ENCODE results near the gene ADARB2.
"Not testable (repeated sequence)": the region's sequence is repeated elsewhere in the genome, so short reads cannot be mapped to it uniquely, and the experiment has no call there.

The ADARB2 gene

DNA sequence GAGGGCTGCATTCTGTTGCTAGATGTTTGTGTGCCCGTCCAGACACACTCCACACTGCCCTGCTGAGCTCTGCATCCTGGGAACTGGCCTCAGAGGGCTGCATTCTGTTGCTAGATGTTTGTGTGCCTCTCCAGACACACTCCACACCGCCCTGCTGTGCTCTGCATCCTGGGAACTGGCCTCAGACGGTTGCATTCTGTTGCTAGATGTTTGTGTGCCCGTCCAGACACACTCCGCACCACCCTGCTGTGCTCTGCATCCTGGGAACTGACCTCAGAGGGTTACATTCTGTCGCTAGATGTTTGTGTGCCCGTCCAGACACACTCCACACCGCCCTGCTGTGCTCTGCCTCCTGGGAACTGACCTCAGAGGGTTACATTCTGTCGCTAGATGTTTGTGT is 120.6 kb downstream of the ADARB2 start:
- not testable (repeated sequence) for DNase-seq (ENCODE audit: low read depth in 3 of 3)

DNA sequence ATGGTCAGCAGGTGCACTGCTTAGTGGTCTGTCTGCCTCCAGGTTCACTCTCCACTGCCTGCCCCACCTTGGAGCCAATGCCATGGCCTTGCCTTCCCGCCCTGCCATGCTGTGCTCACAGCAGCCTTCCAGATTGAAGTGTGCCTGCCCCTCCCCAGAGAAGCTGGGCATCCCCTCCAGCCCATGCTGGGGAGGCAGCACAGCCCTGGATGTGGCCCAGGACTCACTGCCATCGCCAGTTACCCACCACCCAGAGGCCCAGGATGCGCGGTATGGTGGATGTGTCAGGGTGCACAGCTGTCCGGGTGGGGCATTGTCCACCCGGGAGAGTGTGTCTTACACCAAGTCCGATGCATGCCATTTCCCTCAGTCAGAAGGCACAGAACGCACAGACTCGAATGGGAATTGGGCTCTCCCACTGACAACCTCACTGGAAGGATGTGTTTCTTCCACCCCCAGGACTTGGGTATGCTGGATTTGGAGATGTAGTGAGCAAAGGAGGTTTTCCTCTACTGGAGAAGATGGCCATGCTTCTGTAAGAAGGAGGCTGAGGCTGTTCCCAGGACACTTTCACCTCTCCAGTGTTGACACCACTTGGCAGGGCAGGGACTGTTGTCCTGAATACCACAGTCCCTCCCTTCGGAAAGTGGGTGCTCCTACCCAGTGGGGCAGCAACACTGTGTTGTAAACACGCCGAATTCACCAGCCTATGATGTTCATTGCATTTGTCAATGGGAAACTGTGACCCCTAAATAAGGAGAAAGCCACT is 122.0 kb downstream of the ADARB2 start:
- no peak for DNase-seq (ENCODE audit: low read depth in 3 of 3)

DNA sequence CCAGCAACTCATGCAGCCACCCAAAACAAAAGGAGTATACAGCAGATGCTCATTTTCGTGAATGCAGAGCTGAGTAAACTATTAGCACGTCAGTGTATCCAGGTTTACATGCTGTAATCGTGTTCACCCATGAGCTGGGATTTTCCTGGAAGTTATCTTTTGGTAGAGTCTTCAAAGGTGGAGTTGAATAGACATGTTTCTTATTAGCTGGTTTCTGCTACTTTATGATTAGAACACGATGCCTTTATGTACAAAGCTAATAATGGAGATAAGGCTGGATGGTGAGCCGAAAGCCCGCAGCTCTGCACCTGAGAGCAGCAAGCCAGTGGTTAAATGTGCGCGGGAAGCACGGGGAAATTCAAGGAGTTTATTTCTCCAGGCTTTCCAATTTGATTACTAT is 123.8 kb downstream of the ADARB2 start:
- DNase-seq (ENCODE audit: low read depth in 3 of 3): no peak

GRCh38 chr10:1612908-1613307 is 124.4 kb downstream of the ADARB2 start:
- DNase-seq (ENCODE audit: low read depth in 3 of 3): no peak

DNA sequence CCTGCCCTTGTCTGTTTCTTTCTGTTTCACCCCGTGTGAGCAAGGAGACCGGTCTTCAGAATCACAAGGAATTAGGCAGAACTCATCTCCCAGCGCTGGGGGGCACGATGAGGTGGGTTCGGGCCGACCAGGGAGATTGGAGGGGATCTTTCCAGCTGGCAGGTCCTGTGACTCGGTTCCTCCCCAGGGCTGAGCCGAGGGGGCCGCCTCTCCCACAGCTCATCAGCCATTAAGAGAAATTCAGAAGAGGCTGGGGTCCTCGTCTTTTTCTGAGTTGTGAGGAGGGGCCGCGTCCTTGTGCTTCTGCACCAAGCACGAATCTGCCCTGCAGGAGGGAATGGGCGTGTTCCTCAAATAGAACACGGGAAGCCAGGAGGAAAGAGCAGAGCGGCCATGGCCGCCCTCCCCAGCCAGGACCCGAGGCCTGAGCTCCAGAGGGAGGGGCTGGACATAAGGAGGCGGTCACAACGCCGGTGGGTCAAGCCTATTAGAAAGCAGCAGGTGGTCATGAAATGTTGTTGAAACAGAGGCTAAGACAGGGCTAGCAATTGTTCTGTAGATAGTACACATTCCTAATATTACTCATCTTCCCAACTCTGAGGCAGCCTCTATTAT is 125.3 kb downstream of the ADARB2 start:
- no peak for DNase-seq (ENCODE audit: low read depth in 3 of 3)

DNA sequence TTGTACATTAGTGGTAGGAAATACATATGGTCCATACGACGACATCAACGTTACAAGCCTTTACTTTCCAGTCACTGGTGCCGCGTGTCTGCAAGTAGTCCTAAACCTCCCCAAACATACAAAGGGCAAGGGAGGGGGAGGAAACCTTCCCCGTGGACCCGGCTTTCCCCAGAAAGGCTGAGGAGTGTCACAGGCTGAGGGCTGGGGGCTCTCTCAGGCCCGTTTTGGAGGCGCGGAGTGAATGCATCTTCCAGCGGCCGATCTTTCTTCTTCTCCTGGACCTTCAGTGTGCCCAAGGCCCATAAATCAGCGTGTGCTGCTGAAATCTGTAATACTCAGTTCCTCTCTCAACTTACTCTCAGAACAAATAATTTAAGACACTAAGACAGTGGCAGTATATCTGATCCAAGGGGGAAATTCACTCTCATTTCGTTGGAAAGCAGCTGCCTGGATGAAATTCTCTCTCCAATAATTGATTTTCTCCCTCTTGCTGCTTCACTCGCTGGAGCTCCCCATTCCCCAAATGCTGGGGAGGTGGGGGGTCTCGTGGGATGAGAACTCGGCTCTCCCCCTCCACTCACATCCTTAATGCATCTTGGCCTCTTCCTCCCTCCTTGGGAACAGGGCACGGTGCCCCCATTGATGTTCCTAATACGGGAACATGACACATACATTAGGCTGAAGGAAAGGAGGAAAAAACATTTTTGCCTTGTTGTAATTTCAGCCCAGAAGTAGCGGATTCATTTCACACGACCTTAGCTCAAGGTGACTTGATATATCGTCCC is 126.1 kb downstream of the ADARB2 start:
- no peak for DNase-seq (ENCODE audit: low read depth in 3 of 3)

- DNase-seq (ENCODE audit: low read depth in 3 of 3): no peak
These were observed 127.7 kb downstream of the ADARB2 start for GRCh38 chr10:1609648-1609970.

DNA sequence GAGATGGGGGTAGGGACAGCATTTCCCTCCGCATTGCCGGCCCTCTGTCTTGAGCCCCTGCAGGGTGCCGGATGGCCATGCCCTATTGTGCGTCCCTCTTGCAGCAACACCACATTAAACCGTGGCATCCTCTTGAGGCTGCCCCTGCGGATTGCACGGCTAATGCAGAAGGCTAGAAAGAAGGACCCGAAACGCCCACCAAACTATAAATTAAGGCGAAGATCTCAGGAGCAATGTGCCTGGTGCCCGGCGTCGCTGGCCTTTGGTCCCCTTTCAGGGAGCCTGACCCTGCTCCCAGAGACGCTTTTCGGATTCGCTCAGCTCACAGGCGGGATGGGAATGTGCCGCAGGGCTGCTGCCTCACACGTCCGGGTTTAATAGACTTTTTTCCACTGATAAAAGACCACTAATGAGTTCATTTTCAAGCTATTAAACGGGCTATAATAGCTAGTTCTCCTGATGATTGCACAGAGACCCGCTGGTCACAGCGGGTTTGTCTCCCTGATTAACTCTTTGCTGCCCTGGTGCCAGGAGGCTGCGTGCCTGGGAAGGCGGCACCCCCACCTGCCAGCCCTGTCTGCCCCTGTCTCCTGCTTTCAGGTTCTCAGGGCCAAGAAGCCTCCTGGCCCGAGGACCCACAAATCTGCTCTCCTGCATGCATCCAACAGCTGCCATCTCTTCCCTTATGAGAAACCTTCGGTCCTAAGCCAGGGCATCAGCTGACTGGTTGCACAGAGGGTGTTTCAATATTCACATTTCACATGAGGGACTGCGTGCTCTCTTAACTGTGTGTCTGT is 128.3 kb downstream of the ADARB2 start:
- DNase-seq (ENCODE audit: low read depth in 3 of 3): no peak

GRCh38 chr10:1608408-1608807 is 128.9 kb downstream of the ADARB2 start:
- DNase-seq (ENCODE audit: low read depth in 3 of 3): no peak

- DNase-seq (ENCODE audit: low read depth in 3 of 3): no peak
These were observed 129.9 kb downstream of the ADARB2 start for GRCh38 chr10:1607466-1607865.

GRCh38 chr10:1605999-1606940 is 131.1 kb downstream of the ADARB2 start:
- no peak for DNase-seq (ENCODE audit: low read depth in 3 of 3)

DNA sequence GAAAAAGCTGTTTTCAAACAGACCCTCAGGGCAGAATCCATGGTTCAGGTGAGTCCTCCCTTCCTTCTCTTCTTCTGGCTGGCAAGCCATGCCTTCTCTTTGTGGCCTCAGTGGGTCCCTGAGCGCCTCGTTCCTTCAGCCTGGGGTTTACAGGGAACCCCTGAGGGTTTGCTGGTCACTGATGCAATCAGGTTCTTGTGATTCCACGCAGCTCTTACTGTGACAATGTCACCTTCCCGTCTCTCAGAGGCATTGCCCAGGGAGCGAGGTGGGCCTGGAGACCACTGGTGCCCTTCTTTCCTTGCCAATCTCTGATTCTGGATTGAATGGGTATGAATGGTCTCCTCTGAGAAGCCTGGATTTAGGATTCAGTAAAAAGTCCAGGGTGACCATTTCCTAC is 132.2 kb downstream of the ADARB2 start:
- DNase-seq (ENCODE audit: low read depth in 3 of 3): no peak

DNA sequence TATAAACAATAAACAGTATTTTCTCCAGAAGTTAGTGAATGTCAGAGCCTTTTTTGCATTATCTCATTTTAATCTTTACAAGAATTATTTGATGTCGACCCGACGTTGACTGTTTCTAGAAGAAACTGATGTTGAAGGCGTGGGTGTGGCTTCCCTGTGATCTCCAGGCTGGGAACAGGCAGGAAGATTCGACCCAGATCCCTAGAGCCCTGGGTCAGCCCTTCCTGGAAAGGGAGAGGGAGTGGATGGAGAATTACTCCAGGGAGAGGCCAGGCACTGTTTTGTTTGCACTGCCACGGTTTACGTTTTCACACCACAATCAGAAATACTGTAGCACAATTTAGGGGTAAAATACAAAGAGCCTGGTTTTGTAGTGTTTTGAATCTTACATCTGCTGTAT is 133.1 kb downstream of the ADARB2 start:
- DNase-seq (ENCODE audit: low read depth in 3 of 3): no peak

- DNase-seq (ENCODE audit: low read depth in 3 of 3): no peak
These were observed 134.1 kb downstream of the ADARB2 start for GRCh38 chr10:1603181-1603580.

DNA sequence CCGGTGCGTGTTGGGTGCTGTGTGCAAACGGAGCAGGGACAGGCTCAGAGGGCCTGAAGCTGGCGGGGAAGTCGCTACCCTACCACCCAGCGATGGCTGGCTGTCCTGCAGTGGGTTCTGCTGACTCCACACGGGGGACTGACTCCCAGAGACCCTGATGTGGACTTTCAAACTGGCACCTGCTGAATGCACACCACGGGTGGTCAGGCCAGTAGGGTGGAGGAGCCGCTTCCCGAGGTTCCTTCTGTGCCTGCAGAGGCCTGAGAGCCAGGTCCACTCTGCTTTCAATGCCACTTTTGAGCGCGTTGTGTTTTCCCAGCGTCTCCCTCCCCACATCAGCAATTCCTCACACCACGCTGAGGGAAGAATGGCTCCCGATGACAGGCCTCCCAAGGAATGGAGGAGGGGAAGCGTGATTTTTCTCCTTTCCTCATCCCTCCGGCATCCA is 135.3 kb downstream of the ADARB2 start:
- DNase-seq (ENCODE audit: low read depth in 3 of 3): no peak

DNA sequence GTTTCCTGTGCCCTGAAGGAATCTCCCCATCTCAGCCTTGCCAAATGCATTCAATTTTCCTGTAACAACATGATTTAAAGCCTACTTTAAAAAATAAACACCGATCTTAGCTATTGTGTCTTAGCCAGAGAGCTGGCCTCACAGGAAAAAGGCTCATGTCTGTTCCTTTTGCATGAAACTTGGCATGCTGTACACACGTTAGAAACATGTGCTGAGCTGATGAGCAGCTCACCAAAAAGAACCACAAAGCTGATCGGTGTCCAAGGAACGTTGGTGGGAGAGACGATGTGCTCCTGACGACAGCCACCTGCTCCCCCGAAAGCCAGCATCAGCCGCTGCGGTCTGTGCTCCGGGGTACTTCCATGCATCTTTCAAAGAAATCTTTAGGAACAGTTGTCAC is 135.9 kb downstream of the ADARB2 start:
- DNase-seq (ENCODE audit: low read depth in 3 of 3): no peak

DNA sequence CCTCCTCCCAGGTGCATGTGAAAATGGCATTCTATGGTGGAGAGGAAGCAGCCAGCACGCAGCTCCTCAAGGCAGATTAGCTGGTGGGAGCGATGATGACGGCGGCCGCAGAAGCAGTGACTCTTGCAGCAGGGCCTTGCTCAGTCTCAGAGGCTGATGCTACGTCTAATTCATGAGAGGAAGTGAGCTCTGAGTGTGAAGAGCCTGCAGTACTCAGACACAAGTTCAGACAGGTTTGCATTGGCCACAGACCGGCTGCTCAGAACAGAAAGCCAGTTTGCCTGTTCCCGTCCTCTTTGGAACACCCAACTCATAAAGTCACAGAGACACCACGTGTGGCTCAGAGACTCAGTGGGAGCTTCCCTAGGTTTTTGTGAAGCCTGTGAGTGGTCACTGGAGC is 136.5 kb downstream of the ADARB2 start:
- no peak for DNase-seq (ENCODE audit: low read depth in 3 of 3)

DNA sequence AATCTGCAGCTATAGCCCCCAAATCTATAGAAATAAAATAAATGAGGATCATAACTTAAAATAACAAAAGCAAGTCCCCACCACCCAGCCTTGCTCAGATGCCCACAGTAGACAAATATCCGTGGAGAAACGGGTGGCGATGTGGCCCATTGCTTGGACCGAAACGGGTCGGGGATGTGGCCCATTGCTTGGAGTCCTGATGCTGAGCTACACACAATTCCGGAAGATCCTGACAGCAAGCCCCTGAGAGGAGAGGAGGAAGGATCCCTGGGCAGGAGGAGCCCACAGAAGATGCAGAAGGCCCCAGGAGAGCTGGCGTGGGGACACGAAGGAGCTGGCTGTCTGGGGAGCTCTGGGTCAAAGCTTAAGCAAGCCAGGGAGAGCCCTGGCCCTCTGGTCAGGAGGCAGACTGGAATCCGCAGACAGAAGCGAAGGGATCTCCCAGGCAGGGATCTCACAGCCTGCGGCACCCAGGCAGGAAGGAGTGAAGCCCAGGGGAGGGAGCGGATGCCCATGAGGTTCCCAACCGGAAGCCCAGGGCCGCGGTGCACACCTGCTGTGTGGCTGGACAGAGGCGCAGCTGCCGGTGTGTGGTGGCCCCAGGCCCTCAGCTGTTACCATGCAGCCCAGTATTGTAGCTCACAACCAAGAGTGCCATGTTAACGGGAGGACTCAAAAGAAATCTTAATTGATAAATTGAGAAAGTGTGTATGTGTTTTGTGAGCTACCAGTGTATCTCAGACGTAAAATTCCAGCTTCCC is 138.8 kb downstream of the ADARB2 start:
- no peak for DNase-seq (ENCODE audit: low read depth in 3 of 3)

DNA sequence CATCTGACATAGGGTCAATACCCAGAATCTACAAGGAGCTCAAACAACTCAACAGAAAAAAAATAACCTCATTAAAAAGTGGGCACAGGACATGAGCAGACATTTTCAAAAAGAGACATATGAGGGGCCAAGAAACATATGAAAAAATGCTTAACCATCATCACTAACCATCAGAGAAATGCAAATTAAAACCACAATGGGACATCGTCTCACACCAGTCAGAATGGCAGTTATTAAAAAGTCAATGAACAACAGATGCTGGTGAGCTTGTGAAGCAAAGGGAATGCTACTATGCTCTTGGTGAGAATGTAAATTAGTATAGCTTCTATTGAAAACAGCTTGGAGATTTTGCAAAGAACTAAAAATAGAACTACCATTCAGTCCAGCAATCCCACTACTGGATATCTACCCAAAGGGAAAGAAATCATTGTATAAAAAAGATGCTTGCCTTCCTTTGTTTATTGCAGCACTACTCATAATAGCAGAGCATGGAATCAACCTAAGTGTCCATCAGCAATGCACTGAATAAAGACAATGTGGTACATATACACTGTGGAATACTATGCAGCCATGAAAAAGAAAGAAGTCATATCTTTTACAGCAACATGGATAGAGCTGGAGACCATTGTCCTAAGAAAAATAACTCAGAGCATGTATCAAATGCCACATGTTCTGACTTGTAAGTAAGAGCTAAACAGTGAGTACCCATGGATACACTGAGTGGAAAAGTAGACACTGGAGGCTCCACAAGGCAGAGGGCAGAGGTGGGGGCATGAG is 139.8 kb downstream of the ADARB2 start:
- no peak for DNase-seq (ENCODE audit: low read depth in 3 of 3)
